Bladder microvascular endothelial cell (primary cell): ENCODE results near the gene NPFF. TPM values are rescaled to one million over a fixed set of nuclear protein-coding genes. Genes with fewer than 3 reads are reported as not detected.

Experiments used
- total RNA-seq: library from RNA; depleted of rRNA; stranded (reverse); fragments of >200 nt; gene quantifications from 2 replicates; pipeline ENCODE4 v1.2.3, GENCODE V29; 2014

The NPFF gene
- total RNA-seq: not detected in 2 replicates

GRCh38 chr12:53506881-53507602 lies at the start of gene NPFF:
TSS of gene NPFF (minus strand) at chr12:53507484. CDS start at chr12:53507474, 10 bp downstream.

GRCh38 chr12:53500776-53501614 lies 6.3 kb downstream of the NPFF start, which contains the start of gene TARBP2:
TSS of gene TARBP2 (plus strand) at chr12:53501283. CDS start at chr12:53501409, 126 bp downstream.

GRCh38 chr12:53499266-53500141 lies 7.8 kb downstream of the NPFF start, which contains the start of gene MAP3K12:
TSS of gene MAP3K12 (minus strand) at chr12:53499458. CDS start at chr12:53487391, 12,067 bp downstream.

Other genes starting within 250 kb of the NPFF start
- gene ESPL1, start 239.2 kb downstream of the NPFF start, total RNA-seq: 8.7 and 9.4 TPM in 2 replicates
- gene PFDN5, start 211.9 kb downstream of the NPFF start, total RNA-seq: 379 and 467 TPM in 2 replicates
- gene MYG1, start 207.8 kb downstream of the NPFF start, total RNA-seq: 26.3 and 37.1 TPM in 2 replicates
- 26.6 and 42.4 TPM in 2 replicates for gene AAAS, start 185.9 kb downstream of the NPFF start, total RNA-seq
- gene SP7, start 171.1 kb downstream of the NPFF start, total RNA-seq: not detected in 2 replicates
- 21.0 and 37.1 TPM in 2 replicates for gene SP1, start 127.3 kb downstream of the NPFF start, total RNA-seq
- not detected in 2 replicates for gene AMHR2, start 83.6 kb downstream of the NPFF start, total RNA-seq
- 15.9 TPM in 2 replicates for gene PRR13, start 65.8 kb downstream of the NPFF start, total RNA-seq
- 265 and 440 TPM in 2 replicates for gene PCBP2, start 55.4 kb downstream of the NPFF start, total RNA-seq
- 11.7 and 12.4 TPM in 2 replicates for gene MAP3K12, start 8.0 kb downstream of the NPFF start, total RNA-seq
- gene TARBP2, start 6.2 kb downstream of the NPFF start, total RNA-seq: 41.0 and 43.8 TPM in 2 replicates
- 7.1 and 19.1 TPM in 2 replicates for gene ATF7, start 118.9 kb upstream of the NPFF start, total RNA-seq
- gene ATP5MC2, start 168.6 kb upstream of the NPFF start, total RNA-seq: 93.1 and 123 TPM in 2 replicates
- gene CALCOCO1, start 220.0 kb upstream of the NPFF start, total RNA-seq: 49.2 and 101 TPM in 2 replicates
- gene CISTR, start 244.5 kb upstream of the NPFF start, total RNA-seq: not detected in 2 replicates